ENCODE results near the gene GPN2. TPM values are rescaled to one million over a fixed set of nuclear protein-coding genes. Genes with fewer than 3 reads are reported as not detected.

GPN2 gene
- total RNA-seq, 1 experiment from 2014 or later: 11.9 TPM

- Histone ChIP-seq H3K27ac (no peak overlapping the region), H3K36me3 (no peaks in the 10 kb centered on the region), H3K4me3 (no peak overlapping the region), H3K4me1 (replicated peaks) (no peaks in the 10 kb centered on the region), H3K27me3 (replicated peaks) (no peaks in the 10 kb centered on the region), H3K9me3 (replicated peaks) (no peaks in the 10 kb centered on the region)
- no peak for DNase-seq (ENCODE audit: low read depth in 1 of 2, low spot score in 2 of 2)
Measured at GRCh38 chr1:26913389-26913753, 23.3 kb upstream of the GPN2 start.

GRCh38 chr1:26912147-26912490, 22.0 kb upstream of the GPN2 start:
- Histone ChIP-seq H3K4me3 (no peak overlapping the region), H3K9me3 (replicated peaks) (no peaks in the 10 kb centered on the region), H3K27ac (no peak overlapping the region), H3K27me3 (replicated peaks) (no peaks in the 10 kb centered on the region), H3K36me3 (no peaks in the 10 kb centered on the region), H3K4me1 (replicated peaks) (no peaks in the 10 kb centered on the region)
- DNase-seq (ENCODE audit: low read depth in 1 of 2, low spot score in 2 of 2): no peak

- DNase-seq (ENCODE audit: low read depth in 1 of 2, low spot score in 2 of 2): no peak
- H3K4me3 ChIP-seq: no peak overlapping the region
- H3K9me3 ChIP-seq (replicated peaks): no peaks in the 10 kb centered on the region
Measured at GRCh38 chr1:26911399-26912146, 21.5 kb upstream of the GPN2 start.

GRCh38 chr1:26910343-26911160, 20.5 kb upstream of the GPN2 start:
- no peaks in the 10 kb centered on the region for H3K4me1 ChIP-seq (replicated peaks)
- no peaks in the 10 kb centered on the region for H3K27me3 ChIP-seq (replicated peaks)
- no peak overlapping the region for H3K4me3 ChIP-seq
- H3K27ac ChIP-seq: no peak overlapping the region
- no peaks in the 10 kb centered on the region for H3K9me3 ChIP-seq (replicated peaks)
- DNase-seq (ENCODE audit: low read depth in 1 of 2, low spot score in 2 of 2): no peak
- H3K36me3 ChIP-seq: no peaks in the 10 kb centered on the region

More at GRCh38 chr1:26911399-26912146, 21.5 kb upstream of the GPN2 start:
- H3K4me1 ChIP-seq (replicated peaks): no peaks in the 10 kb centered on the region
- H3K27me3 ChIP-seq (replicated peaks): no peaks in the 10 kb centered on the region
- H3K36me3 ChIP-seq: no peaks in the 10 kb centered on the region
- H3K27ac ChIP-seq: no peak overlapping the region

- Histone ChIP-seq H3K9me3 (replicated peaks) (no peaks in the 10 kb centered on the region), H3K27me3 (replicated peaks) (no peaks in the 10 kb centered on the region), H3K4me1 (replicated peaks) (no peaks in the 10 kb centered on the region), H3K27ac (no peak overlapping the region), H3K4me3 (no peak overlapping the region), H3K36me3 (no peaks in the 10 kb centered on the region)
- no peak for DNase-seq (ENCODE audit: low read depth in 1 of 2, low spot score in 2 of 2)
Measured at GRCh38 chr1:26909951-26910342, 19.9 kb upstream of the GPN2 start.

- DNase-seq (ENCODE audit: low read depth in 1 of 2, low spot score in 2 of 2): peak in 1 of 2 experiments; percentile 54
- no peaks in the 10 kb centered on the region for H3K9me3 ChIP-seq (replicated peaks)
- no peak overlapping the region for H3K27ac ChIP-seq
Measured at GRCh38 chr1:26907071-26907917, 17.2 kb upstream of the GPN2 start.

GRCh38 chr1:26900815-26901511, 10.9 kb upstream of the GPN2 start:
- peaks cover 22% of the 10 kb centered on the region for H3K36me3 ChIP-seq
- peak overlapping the region; percentile 78 for H3K4me3 ChIP-seq
- H3K4me1 ChIP-seq (replicated peaks): peaks cover 13% of the 10 kb centered on the region
- H3K9me3 ChIP-seq (replicated peaks): peaks cover 8% of the 10 kb centered on the region
- H3K27ac ChIP-seq: peak overlapping the region; percentile 63
- no peak for DNase-seq (ENCODE audit: low read depth in 1 of 2, low spot score in 2 of 2)
- H3K27me3 ChIP-seq (replicated peaks): no peaks in the 10 kb centered on the region

More at GRCh38 chr1:26907071-26907917, 17.2 kb upstream of the GPN2 start:
- H3K36me3 ChIP-seq: no peaks in the 10 kb centered on the region
- H3K27me3 ChIP-seq (replicated peaks): no peaks in the 10 kb centered on the region
- H3K4me1 ChIP-seq (replicated peaks): no peaks in the 10 kb centered on the region
- no peak overlapping the region for H3K4me3 ChIP-seq

- Histone ChIP-seq H3K27ac (peak within 1 kb of the TSS; percentile 63), H3K4me1 (replicated peaks) (peaks cover 13% of the 10 kb centered on the region), H3K27me3 (replicated peaks) (no peaks in the 10 kb centered on the region), H3K36me3 (peaks cover 26% of the 10 kb centered on the region), H3K9me3 (replicated peaks) (peaks cover 8% of the 10 kb centered on the region), H3K4me3 (peak within 1 kb of the TSS; percentile 78)
- peak; percentile 90 to 93 for DNase-seq (ENCODE audit: low read depth in 1 of 2, low spot score in 2 of 2)
Measured at GRCh38 chr1:26900001-26900814, 10.1 kb upstream of the GPN2 start, which contains the start of gene GPATCH3. GPATCH3 (minus strand) TSS chr1:26900467; CDS start chr1:26900442, 25 bp downstream.

- no peak overlapping the region for H3K4me3 ChIP-seq
- no peaks in the 10 kb centered on the region for H3K27me3 ChIP-seq (replicated peaks)
- peaks cover 51% of the 10 kb centered on the region for H3K36me3 ChIP-seq
- peaks cover 8% of the 10 kb centered on the region for H3K9me3 ChIP-seq (replicated peaks)
- no peak overlapping the region for H3K27ac ChIP-seq
- DNase-seq (ENCODE audit: low read depth in 1 of 2, low spot score in 2 of 2): no peak
- H3K4me1 ChIP-seq (replicated peaks): peaks cover 13% of the 10 kb centered on the region
Measured at GRCh38 chr1:26897351-26897750, 7.3 kb upstream of the GPN2 start.

- Histone ChIP-seq H3K4me1 (replicated peaks) (peaks cover 13% of the 10 kb centered on the region), H3K36me3 (peaks cover 71% of the 10 kb centered on the region), H3K9me3 (replicated peaks) (no peaks in the 10 kb centered on the region), H3K27ac (no peak overlapping the region), H3K4me3 (no peak overlapping the region), H3K27me3 (replicated peaks) (no peaks in the 10 kb centered on the region)
- no peak for DNase-seq (ENCODE audit: low read depth in 1 of 2, low spot score in 2 of 2)
Measured at GRCh38 chr1:26894263-26894662, 4.2 kb upstream of the GPN2 start.

GRCh38 chr1:26890467-26890796, 349 bp upstream of the GPN2 start:
- no peak for DNase-seq (ENCODE audit: low read depth in 1 of 2, low spot score in 2 of 2)
- Histone ChIP-seq H3K27ac (peak overlapping the region; percentile 42), H3K4me3 (peak overlapping the region; percentile 75), H3K36me3 (peaks cover 87% of the 10 kb centered on the region), H3K27me3 (replicated peaks) (no peaks in the 10 kb centered on the region), H3K4me1 (replicated peaks) (peaks cover 14% of the 10 kb centered on the region), H3K9me3 (replicated peaks) (no peaks in the 10 kb centered on the region)

- Histone ChIP-seq H3K4me3 (no peak overlapping the region), H3K9me3 (replicated peaks) (no peaks in the 10 kb centered on the region), H3K4me1 (replicated peaks) (peaks cover 14% of the 10 kb centered on the region), H3K36me3 (peaks cover 92% of the 10 kb centered on the region), H3K27ac (no peak overlapping the region), H3K27me3 (replicated peaks) (no peaks in the 10 kb centered on the region)
- DNase-seq (ENCODE audit: low read depth in 1 of 2, low spot score in 2 of 2): no peak
Measured at GRCh38 chr1:26888231-26888630, 1.9 kb downstream of the GPN2 start.
